ENCODE results near the gene SH2D4B. TPM values are rescaled to one million over a fixed set of nuclear protein-coding genes. Genes with fewer than 3 reads are reported as not detected.
A peak's percentile ranks its signal among the peaks of the same experiment; 100 is the strongest.

SH2D4B gene
- total RNA-seq, 2 experiments from 2014 or later, result 0.11 TPM; not detected in 1

- H3K36me3 Mint-ChIP-seq (ENCODE audit: low read depth), result peaks cover 46% of the 10 kb centered on the region
- peaks cover 9% of the 10 kb centered on the region for H3K9me3 Mint-ChIP-seq (ENCODE audit: low read depth)
- ATAC-seq, result peak; percentile 20
- peaks cover 100% of the 10 kb centered on the region for H3K4me1 Mint-ChIP-seq
- intact Hi-C loops (cut with DNase I, micrococcal nuclease), result loop anchor here in 1 of 2 experiments (2.0 kb wide), 1 partner anchor 13 kb away; no protein-coding TSS in a partner anchor
- peak overlapping the region; percentile 98 for H3K27ac Mint-ChIP-seq
- POLR2A ChIA-PET, result interaction anchor here (0.6 to 3.1 kb wide), 4 partner anchors 13 to 42 kb away, joined by 3 to 18 read pairs (median 5); no protein-coding TSS in a partner anchor
- H3K4me3 Mint-ChIP-seq, result peak overlapping the region; percentile 23
- DNase-seq, result no peak
- CTCF ChIA-PET, result interaction anchor here (1.0 to 16.9 kb wide), 5 partner anchors 10 to 115 kb away, joined by 5 to 372 read pairs (median 122); partner anchors contain the start of gene TSPAN14
- H3K27me3 Mint-ChIP-seq, result no peaks in the 10 kb centered on the region
These were observed 39.4 kb upstream of the SH2D4B start for GRCh38 chr10:80498078-80498832.

DNA sequence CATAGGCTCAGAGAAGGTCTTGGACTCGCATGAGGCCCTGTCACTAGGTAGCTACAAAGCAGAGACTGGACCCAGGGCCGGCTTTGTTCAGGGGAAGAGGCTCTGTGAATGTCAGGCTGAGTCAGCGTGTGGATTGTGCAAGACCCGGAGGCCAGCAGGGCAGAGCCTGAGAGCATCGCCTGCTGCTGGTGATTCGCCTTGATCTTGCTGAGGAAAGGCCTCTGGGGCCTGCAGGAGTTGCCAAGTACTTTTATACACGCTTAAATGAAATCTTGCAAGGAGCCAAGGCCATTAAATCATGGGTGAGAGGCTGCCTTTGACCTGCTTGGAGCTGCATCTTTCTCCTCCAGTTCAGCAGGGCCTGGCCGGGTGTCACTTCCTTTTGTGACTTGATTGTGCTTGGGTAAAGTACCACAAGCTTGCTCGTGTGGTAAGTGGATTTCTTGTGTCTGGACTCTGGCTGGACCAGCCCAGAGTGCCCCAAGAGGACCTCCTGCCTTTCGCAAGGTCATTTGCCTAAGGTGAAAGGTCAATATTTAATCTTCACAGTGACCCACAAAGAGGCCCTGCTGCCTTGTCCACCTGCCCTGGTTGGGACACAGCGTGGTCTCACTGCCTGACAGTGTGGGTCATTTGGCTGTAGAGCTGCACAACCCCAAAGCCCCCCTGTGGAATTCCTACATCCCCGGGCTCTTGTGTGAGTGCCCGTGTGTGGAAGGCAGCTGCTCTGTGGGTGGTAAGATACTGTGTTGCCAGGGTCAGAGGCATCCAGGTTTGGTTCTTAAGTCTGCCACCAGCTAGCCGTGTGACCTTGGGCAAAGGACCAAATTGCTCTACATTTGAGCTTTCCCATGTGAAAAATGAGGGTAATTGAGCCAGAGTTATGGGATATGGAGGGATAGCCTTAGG, 38.6 kb upstream of the SH2D4B start:
- peak; percentile 88 for DNase-seq
- peaks cover 100% of the 10 kb centered on the region for H3K4me1 Mint-ChIP-seq
- ChIA-PET CTCF (interaction anchor here (0.6 to 16.9 kb wide), 7 partner anchors 9 to 121 kb away, joined by 3 to 372 read pairs (median 7); partner anchors contain the start of gene TSPAN14), POLR2A (interaction anchor here (0.5 to 3.1 kb wide), 8 partner anchors 11 to 300 kb away, joined by 3 to 18 read pairs (median 4); no protein-coding TSS in a partner anchor)
- H3K4me3 Mint-ChIP-seq, result peak overlapping the region; percentile 23
- no peaks in the 10 kb centered on the region for H3K27me3 Mint-ChIP-seq
- H3K36me3 Mint-ChIP-seq (ENCODE audit: low read depth), result peaks cover 43% of the 10 kb centered on the region
- intact Hi-C loops (cut with DNase I, micrococcal nuclease), result loop anchor here in 1 of 2 experiments (2.0 kb wide), 1 partner anchor 14 kb away; no protein-coding TSS in a partner anchor
- peak overlapping the region; percentile 98 for H3K27ac Mint-ChIP-seq
- ATAC-seq, result peak; percentile 85
- H3K9me3 Mint-ChIP-seq (ENCODE audit: low read depth), result peaks cover 9% of the 10 kb centered on the region

- DNase-seq (peak; percentile 70), ATAC-seq (peak; percentile 49)
- Mint-ChIP-seq H3K4me3 (peak overlapping the region; percentile 31), H3K4me1 (peaks cover 100% of the 10 kb centered on the region), H3K9me3 (ENCODE audit: low read depth) (peaks cover 9% of the 10 kb centered on the region), H3K36me3 (ENCODE audit: low read depth) (peaks cover 34% of the 10 kb centered on the region), H3K27ac (peak overlapping the region; percentile 98), H3K27me3 (no peaks in the 10 kb centered on the region)
- POLR2A ChIA-PET, result interaction anchor here (0.5 to 3.1 kb wide), 6 partner anchors 13 to 42 kb away, joined by 3 to 18 read pairs (median 5); no protein-coding TSS in a partner anchor
- CTCF ChIA-PET, result interaction anchor here (0.7 to 16.9 kb wide), 7 partner anchors 13 to 123 kb away, joined by 3 to 372 read pairs (median 5); partner anchors contain the start of genes PRXL2A and TSPAN14
- intact Hi-C loops (cut with DNase I, micrococcal nuclease), result loop anchor here in 1 of 2 experiments (1.0 kb wide), 2 partner anchors 29 to 46 kb away; partner anchors contain the start of gene TSPAN14
These were observed 36.9 kb upstream of the SH2D4B start for GRCh38 chr10:80500572-80501380.

GRCh38 chr10:80501381-80501912, 36.3 kb upstream of the SH2D4B start:
- Mint-ChIP-seq H3K36me3 (ENCODE audit: low read depth) (peaks cover 29% of the 10 kb centered on the region), H3K27me3 (no peaks in the 10 kb centered on the region), H3K4me1 (peaks cover 93% of the 10 kb centered on the region), H3K9me3 (ENCODE audit: low read depth) (peaks cover 6% of the 10 kb centered on the region), H3K4me3 (no peak overlapping the region), H3K27ac (peak overlapping the region; percentile 98)
- POLR2A ChIA-PET, result interaction anchor here (0.6 to 3.1 kb wide), 3 partner anchors 13 to 95 kb away, joined by 3 to 18 read pairs (median 4); no protein-coding TSS in a partner anchor
- intact Hi-C loops (cut with DNase I, micrococcal nuclease), result no loop called here
- DNase-seq, result no peak
- CTCF ChIA-PET, result interaction anchor here (0.7 to 16.9 kb wide), 7 partner anchors 13 to 123 kb away, joined by 3 to 372 read pairs (median 5); partner anchors contain the start of genes PRXL2A and TSPAN14
- no peak for ATAC-seq

DNA sequence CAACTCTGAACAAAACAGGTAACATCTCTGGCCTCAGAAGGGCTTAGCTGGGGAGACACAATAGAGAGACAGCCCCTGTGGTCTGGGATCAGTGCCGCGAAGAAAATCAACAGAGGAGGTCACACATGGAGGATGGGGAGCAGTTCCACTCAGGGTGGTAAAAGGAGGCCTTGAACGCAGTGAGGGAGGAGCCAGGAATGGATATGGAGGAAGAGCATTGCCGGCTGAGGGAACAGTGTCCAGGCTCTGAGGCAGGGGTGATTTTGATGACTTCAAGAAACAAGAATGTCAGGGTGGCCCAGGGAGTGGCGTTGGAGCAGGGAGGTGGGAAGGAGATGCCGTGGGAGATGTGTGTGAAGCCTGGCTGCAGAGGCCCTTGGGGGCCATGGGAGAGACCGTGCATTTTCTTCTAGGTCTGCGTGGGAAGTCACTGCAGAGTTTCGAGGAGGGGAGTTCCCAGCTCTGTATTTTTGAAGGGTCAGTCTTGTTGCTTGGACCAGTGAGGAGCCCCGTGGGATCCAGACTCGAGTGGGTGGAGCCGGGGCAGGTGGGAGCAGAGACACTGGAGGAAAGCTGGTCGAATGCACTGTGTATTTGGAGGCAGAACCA, 35.7 kb upstream of the SH2D4B start:
- peaks cover under 1% of the 10 kb centered on the region for H3K9me3 Mint-ChIP-seq (ENCODE audit: low read depth)
- DNase-seq (no peak), ATAC-seq (no peak)
- H3K27me3 Mint-ChIP-seq, result no peaks in the 10 kb centered on the region
- POLR2A ChIA-PET, result interaction anchor here (0.6 to 1.1 kb wide), 2 partner anchors 13 to 96 kb away, joined by 3 to 4 read pairs; no protein-coding TSS in a partner anchor
- peaks cover 26% of the 10 kb centered on the region for H3K36me3 Mint-ChIP-seq (ENCODE audit: low read depth)
- H3K4me1 Mint-ChIP-seq, result peaks cover 88% of the 10 kb centered on the region
- peak overlapping the region; percentile 98 for H3K27ac Mint-ChIP-seq
- H3K4me3 Mint-ChIP-seq, result no peak overlapping the region
- CTCF ChIA-PET, result interaction anchor here (0.9 to 16.9 kb wide), 7 partner anchors 14 to 125 kb away, joined by 3 to 372 read pairs (median 61); partner anchors contain the start of genes PRXL2A and TSPAN14
- intact Hi-C loops (cut with DNase I, micrococcal nuclease), result no loop called here

DNA sequence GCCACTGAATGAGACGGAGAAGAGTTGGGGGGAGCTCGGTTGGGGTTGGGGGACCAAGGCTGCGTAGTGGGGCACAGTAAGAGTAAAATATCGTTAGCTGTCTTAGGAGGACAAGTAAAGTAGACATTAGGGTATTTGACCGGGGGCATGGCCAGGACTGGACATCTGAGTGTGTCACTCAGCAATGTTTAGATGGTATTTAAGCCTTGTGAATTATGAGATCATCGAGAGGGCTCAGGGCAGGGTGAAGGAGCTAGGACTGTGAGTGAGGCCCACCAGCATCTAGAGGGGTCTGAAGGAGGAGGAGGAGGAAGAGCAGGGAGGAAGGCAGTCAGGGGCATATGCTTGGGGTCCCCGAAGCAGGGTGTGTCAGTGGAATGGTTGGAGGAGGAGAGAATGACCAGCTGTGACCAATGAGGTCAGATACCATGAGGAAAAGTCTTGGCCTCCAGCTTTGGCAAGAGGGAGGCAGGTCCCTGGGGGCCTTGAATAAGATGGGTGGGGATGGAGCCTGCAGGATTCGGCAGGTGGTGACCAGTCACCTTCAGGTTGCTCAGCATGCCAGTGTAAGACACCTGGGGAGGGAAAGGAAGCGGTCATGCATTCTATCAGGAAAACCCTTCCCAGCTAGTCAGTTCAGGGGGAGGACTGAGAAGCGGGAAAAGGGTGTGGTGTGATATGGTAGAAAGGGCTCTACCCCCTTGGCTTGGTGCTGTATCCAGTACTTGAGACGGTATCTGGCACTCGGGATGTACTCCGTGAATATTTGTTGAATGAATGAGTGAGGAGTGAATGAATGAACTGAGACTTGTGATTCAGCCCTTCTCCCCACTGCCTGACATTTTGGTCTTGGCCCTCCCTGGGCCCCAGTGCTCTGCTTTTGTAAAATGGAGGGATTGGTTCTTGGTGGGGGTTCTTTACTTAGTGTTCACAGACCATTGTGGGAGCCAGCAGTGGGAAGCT, 34.8 kb upstream of the SH2D4B start:
- peaks cover 24% of the 10 kb centered on the region for H3K36me3 Mint-ChIP-seq (ENCODE audit: low read depth)
- intact Hi-C loops (cut with DNase I, micrococcal nuclease), result no loop called here
- H3K27me3 Mint-ChIP-seq, result no peaks in the 10 kb centered on the region
- peak overlapping the region; percentile 98 for H3K27ac Mint-ChIP-seq
- POLR2A ChIA-PET, result no interaction called here
- H3K9me3 Mint-ChIP-seq (ENCODE audit: low read depth), result no peaks in the 10 kb centered on the region
- DNase-seq (no peak), ATAC-seq (no peak)
- peaks cover 79% of the 10 kb centered on the region for H3K4me1 Mint-ChIP-seq
- CTCF ChIA-PET, result interaction anchor here (1.1 to 16.9 kb wide), 7 partner anchors 8 to 126 kb away, joined by 3 to 372 read pairs (median 61); partner anchors contain the start of gene TSPAN14
- H3K4me3 Mint-ChIP-seq, result no peak overlapping the region

DNA sequence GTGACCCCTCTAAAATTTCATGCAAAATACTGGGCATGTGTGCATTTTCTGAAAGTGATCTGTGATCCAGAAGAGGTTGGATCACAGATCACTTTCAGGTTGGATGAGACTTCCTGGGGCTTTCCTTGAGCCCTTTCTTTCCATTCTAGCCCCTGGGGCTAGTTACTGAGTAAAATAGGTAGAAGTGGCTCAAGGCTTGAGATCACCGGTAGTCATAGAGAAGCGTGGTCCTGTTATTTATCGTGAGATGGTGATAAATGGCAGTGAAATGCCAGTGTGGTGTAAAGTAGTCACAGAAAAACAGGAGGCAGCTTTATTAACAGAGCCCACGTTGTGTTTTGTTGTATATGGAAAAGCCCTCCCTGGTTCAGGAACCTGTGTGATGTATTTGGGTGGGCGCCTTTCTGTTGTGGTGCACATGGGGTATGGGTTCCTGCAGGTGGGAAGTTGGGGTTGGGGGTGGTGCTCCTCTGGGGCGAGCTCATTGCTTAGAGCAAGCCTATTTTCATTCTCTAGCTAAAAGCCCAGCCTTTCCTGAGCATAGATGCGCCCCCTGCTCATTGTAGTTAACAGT, 34.0 kb upstream of the SH2D4B start:
- Mint-ChIP-seq H3K27me3 (no peaks in the 10 kb centered on the region), H3K4me3 (no peak overlapping the region), H3K9me3 (ENCODE audit: low read depth) (no peaks in the 10 kb centered on the region), H3K36me3 (ENCODE audit: low read depth) (peaks cover 27% of the 10 kb centered on the region), H3K27ac (peak overlapping the region; percentile 98), H3K4me1 (peaks cover 71% of the 10 kb centered on the region)
- intact Hi-C loops (cut with DNase I, micrococcal nuclease), result loop anchor here in 1 of 2 experiments (2.0 kb wide), 2 partner anchors 37 to 49 kb away; partner anchors contain the start of gene TSPAN14
- CTCF ChIA-PET, result interaction anchor here (1.1 to 16.9 kb wide), 9 partner anchors 7 to 127 kb away, joined by 3 to 372 read pairs (median 37); partner anchors contain the start of gene TSPAN14
- POLR2A ChIA-PET, result interaction anchor here (0.6 to 2.3 kb wide), 3 partner anchors 34 to 96 kb away, joined by 3 to 10 read pairs (median 3); partner anchors contain the start of gene PRXL2A
- ATAC-seq, result no peak
- no peak for DNase-seq

DNA sequence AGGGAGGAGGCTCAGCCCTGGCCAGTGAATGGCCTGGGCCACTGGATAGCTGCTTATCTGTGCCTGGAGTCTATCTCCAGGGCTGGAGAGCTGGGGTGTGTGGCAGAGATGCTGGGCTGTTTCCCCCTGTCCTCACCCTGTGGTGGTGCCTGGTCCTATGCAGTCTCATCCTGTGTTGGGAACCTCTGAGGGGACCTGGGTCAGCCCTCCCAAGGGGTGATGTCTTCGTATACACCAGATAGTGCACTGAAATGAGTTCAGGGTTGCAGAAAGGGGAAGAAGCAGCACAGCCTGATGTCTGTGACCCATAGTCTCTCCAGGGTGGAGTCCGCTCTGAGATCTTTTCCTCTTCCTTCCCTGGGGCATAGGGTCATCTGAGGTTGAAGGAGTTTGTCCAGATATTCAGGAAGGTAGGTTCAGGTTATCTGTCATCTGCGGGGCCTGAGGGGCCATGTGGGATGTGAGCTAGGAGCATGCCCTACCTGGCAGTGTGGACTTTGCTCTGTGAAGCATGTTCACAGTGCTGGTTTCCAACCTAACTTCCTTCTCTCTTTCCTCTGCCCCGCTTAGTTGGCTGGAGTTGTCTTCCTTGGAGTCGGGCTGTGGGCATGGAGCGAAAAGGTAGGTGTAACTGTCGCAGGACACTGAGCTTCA, 33.4 kb upstream of the SH2D4B start:
- ATAC-seq (no peak), DNase-seq (no peak)
- POLR2A ChIA-PET, result interaction anchor here (0.6 to 2.3 kb wide), 5 partner anchors 16 to 96 kb away, joined by 3 to 10 read pairs (median 3); partner anchors contain the start of gene PRXL2A
- intact Hi-C loops (cut with DNase I, micrococcal nuclease), result loop anchor here in 1 of 2 experiments (2.0 kb wide), 2 partner anchors 37 to 49 kb away; partner anchors contain the start of gene TSPAN14
- CTCF ChIA-PET, result interaction anchor here (0.6 to 16.9 kb wide), 17 partner anchors 16 to 142 kb away, joined by 3 to 372 read pairs (median 9); partner anchors contain the start of genes PRXL2A and TSPAN14
- Mint-ChIP-seq H3K27ac (peak overlapping the region; percentile 98), H3K4me3 (no peak overlapping the region), H3K4me1 (peaks cover 65% of the 10 kb centered on the region), H3K36me3 (ENCODE audit: low read depth) (peaks cover 32% of the 10 kb centered on the region), H3K9me3 (ENCODE audit: low read depth) (no peaks in the 10 kb centered on the region), H3K27me3 (no peaks in the 10 kb centered on the region)

Measured in activated CD4-positive, alpha-beta T cell treated with anti-CD3 and anti-CD28 coated beads for 36 hours (primary cell).